ENCODE measurements around the gene ZNF146. TPM values are rescaled to one million over a fixed set of nuclear protein-coding genes. Genes with fewer than 3 reads are reported as not detected.

Gene ZNF146
- total RNA-seq, 1 donor from 2014 or later, result 30.4 TPM

Other genes with a start within 250 kb of the ZNF146 start
- gene SDHAF1, start 219.9 kb upstream of the ZNF146 start, total RNA-seq, result 10.3 TPM
- gene SYNE4, start 206.3 kb upstream of the ZNF146 start, total RNA-seq, result 0.58 TPM
- 11.8 TPM for gene ALKBH6, start 200.9 kb upstream of the ZNF146 start, total RNA-seq
- 5.4 TPM for gene CLIP3, start 182.2 kb upstream of the ZNF146 start, total RNA-seq
- 4.2 TPM for gene THAP8, start 160.8 kb upstream of the ZNF146 start, total RNA-seq
- gene WDR62, start 160.2 kb upstream of the ZNF146 start, total RNA-seq, result 17.7 TPM
- gene OVOL3, start 104.0 kb upstream of the ZNF146 start, total RNA-seq, result not detected
- 130 TPM for gene POLR2I, start 100.2 kb upstream of the ZNF146 start, total RNA-seq
- gene TBCB, start 99.6 kb upstream of the ZNF146 start, total RNA-seq, result 94.9 TPM
- 767 TPM for gene CAPNS1, start 75.0 kb upstream of the ZNF146 start, total RNA-seq
- gene COX7A1, start 62.7 kb upstream of the ZNF146 start, total RNA-seq, result 2,839 TPM
- gene ZNF565, start 441 bp upstream of the ZNF146 start, total RNA-seq, result 4.4 TPM
- 2.8 TPM for gene ZFP14, start 164.1 kb downstream of the ZNF146 start, total RNA-seq
- gene ZFP82, start 203.5 kb downstream of the ZNF146 start, total RNA-seq, result 5.0 TPM

All from left ventricle myocardium inferior (tissue), 1 donor.